ENCODE results near the gene C11orf24. TPM values are rescaled to one million over a fixed set of nuclear protein-coding genes. Genes with fewer than 3 reads are reported as not detected.

Gene C11orf24
- total RNA-seq, 1 experiment from 2014 or later: 52.3 TPM

DNA sequence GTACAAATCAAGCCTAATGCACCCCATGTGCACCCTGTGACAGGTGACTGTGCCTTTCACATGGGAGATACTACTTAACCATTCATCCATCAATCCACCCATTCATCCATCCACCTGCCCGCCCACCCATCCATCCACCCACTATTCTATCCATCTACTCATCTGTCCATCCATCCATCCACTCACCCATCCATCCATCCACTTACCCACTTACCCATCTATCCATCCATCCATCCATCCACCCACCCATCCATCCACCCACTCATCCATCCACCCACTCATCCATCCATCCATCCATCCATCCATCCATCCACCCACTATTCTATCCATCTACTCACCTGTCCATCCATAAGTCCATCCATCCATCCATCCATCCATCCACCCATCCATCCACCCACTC lies 7.5 kb downstream of the C11orf24 start:
- ChIA-PET CTCF (no interaction called here), POLR2A (ENCODE audit: low non-redundant PET) (no interaction called here)
- no peak for TF ChIP-seq EZH2 (IDR thresholded peaks at IDR 0.05; ENCODE audit: borderline replicate concordance, low read depth, low read length, poor library complexity, severe bottlenecking)
- TF ChIP-seq, protein P1, sequence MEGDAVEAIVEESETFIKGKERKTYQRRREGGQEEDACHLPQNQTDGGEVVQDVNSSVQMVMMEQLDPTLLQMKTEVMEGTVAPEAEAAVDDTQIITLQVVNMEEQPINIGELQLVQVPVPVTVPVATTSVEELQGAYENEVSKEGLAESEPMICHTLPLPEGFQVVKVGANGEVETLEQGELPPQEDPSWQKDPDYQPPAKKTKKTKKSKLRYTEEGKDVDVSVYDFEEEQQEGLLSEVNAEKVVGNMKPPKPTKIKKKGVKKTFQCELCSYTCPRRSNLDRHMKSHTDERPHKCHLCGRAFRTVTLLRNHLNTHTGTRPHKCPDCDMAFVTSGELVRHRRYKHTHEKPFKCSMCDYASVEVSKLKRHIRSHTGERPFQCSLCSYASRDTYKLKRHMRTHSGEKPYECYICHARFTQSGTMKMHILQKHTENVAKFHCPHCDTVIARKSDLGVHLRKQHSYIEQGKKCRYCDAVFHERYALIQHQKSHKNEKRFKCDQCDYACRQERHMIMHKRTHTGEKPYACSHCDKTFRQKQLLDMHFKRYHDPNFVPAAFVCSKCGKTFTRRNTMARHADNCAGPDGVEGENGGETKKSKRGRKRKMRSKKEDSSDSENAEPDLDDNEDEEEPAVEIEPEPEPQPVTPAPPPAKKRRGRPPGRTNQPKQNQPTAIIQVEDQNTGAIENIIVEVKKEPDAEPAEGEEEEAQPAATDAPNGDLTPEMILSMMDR (conservative IDR thresholded peaks at IDR 0.05; ENCODE audit: low read depth, low read length): no peak
- H3K4me3 ChIP-seq (ENCODE audit: low read depth, low read length, poor library complexity, severe bottlenecking): no peak overlapping the region
- no peaks in the 10 kb centered on the region for H3K4me1 ChIP-seq (ENCODE audit: insufficient read depth, low read length, poor library complexity, severe bottlenecking)
- DNase-seq (ENCODE audit: low spot score): no peak
- H3K36me3 ChIP-seq (ENCODE audit: insufficient read depth, low read length, poor library complexity, severe bottlenecking): peaks cover 42% of the 10 kb centered on the region
- BruUV-seq (replicated peaks): no TSS peak
- H3K27me3 ChIP-seq (replicated peaks; ENCODE audit: insufficient read depth, low read depth, low read length, poor library complexity): no peaks in the 10 kb centered on the region
- intact Hi-C loops (cut with micrococcal nuclease; ENCODE audit: unreplicated experiment): no loop called here
- no peak overlapping the region for H3K27ac ChIP-seq (ENCODE audit: low read depth, low read length, poor library complexity, severe bottlenecking)
- no peaks in the 10 kb centered on the region for H3K9me3 ChIP-seq (ENCODE audit: low read depth, low read length, poor library complexity, severe bottlenecking)

DNA sequence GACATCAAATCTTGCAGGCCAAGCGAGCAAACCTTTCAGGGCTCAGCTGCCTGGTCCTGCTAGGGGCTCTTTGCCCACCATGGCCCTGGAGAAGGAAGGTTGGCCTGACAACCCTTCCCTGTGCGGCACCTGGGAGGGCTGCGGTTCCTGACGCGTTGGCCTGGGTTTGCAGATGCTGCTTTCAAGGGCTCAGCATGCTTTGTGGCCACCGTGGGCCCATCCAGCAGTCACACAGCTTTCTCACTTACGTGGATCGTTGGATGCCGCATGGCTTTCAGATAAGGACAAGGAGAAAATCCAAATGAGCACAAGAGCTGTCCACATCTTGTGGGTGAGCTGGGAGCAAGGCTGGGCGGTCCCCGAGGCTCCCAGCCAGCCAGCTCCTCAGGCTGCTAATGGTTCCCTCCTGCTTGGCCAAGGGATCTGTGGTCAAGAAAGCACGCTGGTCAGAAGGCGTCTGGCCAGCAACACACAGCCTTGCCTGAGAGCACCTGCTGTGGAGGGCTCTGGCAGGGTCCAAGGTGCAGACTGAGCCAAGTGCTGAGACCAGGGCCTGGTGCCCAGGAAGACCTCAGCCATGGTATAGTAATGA lies 8.2 kb downstream of the C11orf24 start:
- no TSS peak for BruUV-seq (replicated peaks)
- intact Hi-C loops (cut with micrococcal nuclease; ENCODE audit: unreplicated experiment): no loop called here
- Histone ChIP-seq H3K27me3 (replicated peaks; ENCODE audit: insufficient read depth, low read depth, low read length, poor library complexity) (no peaks in the 10 kb centered on the region), H3K4me1 (ENCODE audit: insufficient read depth, low read length, poor library complexity, severe bottlenecking) (no peaks in the 10 kb centered on the region), H3K36me3 (ENCODE audit: insufficient read depth, low read length, poor library complexity, severe bottlenecking) (peaks cover 42% of the 10 kb centered on the region), H3K27ac (ENCODE audit: low read depth, low read length, poor library complexity, severe bottlenecking) (no peak overlapping the region), H3K4me3 (ENCODE audit: low read depth, low read length, poor library complexity, severe bottlenecking) (no peak overlapping the region), H3K9me3 (ENCODE audit: low read depth, low read length, poor library complexity, severe bottlenecking) (no peaks in the 10 kb centered on the region)
- POLR2A ChIA-PET (ENCODE audit: low non-redundant PET): interaction anchor here (0.6 kb wide), 1 partner anchor 683 kb away, joined by 3 read pairs; no protein-coding TSS in a partner anchor
- no peak for TF ChIP-seq EZH2 (IDR thresholded peaks at IDR 0.05; ENCODE audit: borderline replicate concordance, low read depth, low read length, poor library complexity, severe bottlenecking)
- TF ChIP-seq, protein P1 (conservative IDR thresholded peaks at IDR 0.05; ENCODE audit: low read depth, low read length): no peak
- CTCF ChIA-PET: no interaction called here
- DNase-seq (ENCODE audit: low spot score): no peak

DNA sequence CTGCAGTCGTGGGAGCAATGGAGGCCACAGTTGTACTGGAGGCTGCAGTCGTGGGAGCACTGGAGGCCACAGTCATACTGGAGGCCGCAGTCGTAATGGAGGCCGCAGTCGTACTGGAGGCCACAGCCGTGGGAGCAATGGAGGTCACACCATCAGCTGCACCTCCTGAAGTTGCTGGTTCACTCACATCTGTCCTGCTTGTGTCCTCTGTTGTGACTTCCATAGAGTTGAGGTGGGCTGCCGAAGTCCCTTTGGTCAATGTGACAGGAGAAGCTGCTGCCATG lies 9.3 kb downstream of the C11orf24 start:
- ChIA-PET POLR2A (ENCODE audit: low non-redundant PET) (no interaction called here), CTCF (no interaction called here)
- Histone ChIP-seq H3K9me3 (ENCODE audit: low read depth, low read length, poor library complexity, severe bottlenecking) (no peaks in the 10 kb centered on the region), H3K4me1 (ENCODE audit: insufficient read depth, low read length, poor library complexity, severe bottlenecking) (peaks cover 3% of the 10 kb centered on the region), H3K27me3 (replicated peaks; ENCODE audit: insufficient read depth, low read depth, low read length, poor library complexity) (no peaks in the 10 kb centered on the region), H3K36me3 (ENCODE audit: insufficient read depth, low read length, poor library complexity, severe bottlenecking) (peaks cover 36% of the 10 kb centered on the region), H3K27ac (ENCODE audit: low read depth, low read length, poor library complexity, severe bottlenecking) (no peak overlapping the region), H3K4me3 (ENCODE audit: low read depth, low read length, poor library complexity, severe bottlenecking) (no peak overlapping the region)
- DNase-seq (ENCODE audit: low spot score): no peak
- BruUV-seq (replicated peaks): no TSS peak
- intact Hi-C loops (cut with micrococcal nuclease; ENCODE audit: unreplicated experiment): no loop called here
- TF ChIP-seq, protein P1 (conservative IDR thresholded peaks at IDR 0.05; ENCODE audit: low read depth, low read length): no peak
- TF ChIP-seq EZH2 (IDR thresholded peaks at IDR 0.05; ENCODE audit: borderline replicate concordance, low read depth, low read length, poor library complexity, severe bottlenecking): no peak

All from A673 (cell line).